Measurements from ENCODE around the gene MTHFS. TPM values are rescaled to one million over a fixed set of nuclear protein-coding genes. Genes with fewer than 3 reads are reported as not detected.
"Not testable (repeated sequence)": the region's sequence is repeated elsewhere in the genome, so short reads cannot be mapped to it uniquely, and the experiment has no call there.

MTHFS gene
- polyA plus RNA-seq, 10 donors, result 13.3 to 24.0 (median 18.4) TPM

DNA sequence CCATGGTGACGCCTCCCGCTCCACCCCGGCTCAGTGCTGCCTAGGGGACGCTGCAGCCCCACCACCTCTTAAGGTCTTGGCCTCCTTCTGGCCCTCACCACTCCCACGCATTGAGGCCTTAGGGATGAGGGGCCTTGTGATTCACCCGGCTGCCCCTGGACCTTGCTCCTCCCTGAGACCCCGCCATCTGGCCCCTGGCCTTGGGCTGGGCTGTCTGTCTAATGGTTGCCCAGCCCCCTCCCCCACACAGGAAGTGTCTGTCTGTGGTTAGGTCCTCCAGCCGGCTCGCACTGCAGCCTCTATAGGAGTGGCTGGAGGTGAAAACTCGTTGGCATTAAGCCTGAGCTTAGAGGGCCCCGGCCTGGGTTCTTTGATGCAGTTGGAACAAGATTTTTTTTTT, 21.5 kb upstream of the MTHFS start:
- no peak for DNase-seq

DNA sequence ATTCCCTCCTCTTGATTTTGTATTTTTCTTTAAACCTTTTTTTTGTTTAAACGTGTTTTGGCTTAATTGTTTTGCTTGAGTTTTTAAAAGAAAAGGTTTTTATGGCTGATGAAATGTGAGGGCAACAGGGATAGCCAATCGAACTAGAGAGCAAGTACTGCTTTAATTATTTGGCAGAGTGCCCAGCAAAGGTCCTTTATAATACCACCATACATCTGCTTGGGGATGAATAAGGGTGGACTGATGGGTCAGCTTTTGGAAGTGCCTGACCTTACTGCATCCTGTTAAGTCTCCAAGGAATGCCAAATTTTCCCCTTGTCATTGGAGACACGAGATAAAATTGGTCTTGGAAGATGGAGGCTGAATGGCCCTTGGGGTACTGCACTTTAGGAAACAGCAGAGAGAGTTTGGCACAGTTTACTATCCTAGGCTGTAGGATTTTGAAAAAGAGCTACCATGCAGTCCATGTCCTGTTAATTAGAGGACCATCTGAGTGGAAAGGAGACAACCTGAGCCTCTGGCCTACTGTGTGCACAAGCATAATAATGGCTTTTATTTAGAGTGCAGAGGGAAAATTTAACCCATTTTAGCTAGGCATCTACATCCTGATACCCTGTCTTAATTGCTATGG, 19.8 kb upstream of the MTHFS start:
- DNase-seq, result no peak

DNA sequence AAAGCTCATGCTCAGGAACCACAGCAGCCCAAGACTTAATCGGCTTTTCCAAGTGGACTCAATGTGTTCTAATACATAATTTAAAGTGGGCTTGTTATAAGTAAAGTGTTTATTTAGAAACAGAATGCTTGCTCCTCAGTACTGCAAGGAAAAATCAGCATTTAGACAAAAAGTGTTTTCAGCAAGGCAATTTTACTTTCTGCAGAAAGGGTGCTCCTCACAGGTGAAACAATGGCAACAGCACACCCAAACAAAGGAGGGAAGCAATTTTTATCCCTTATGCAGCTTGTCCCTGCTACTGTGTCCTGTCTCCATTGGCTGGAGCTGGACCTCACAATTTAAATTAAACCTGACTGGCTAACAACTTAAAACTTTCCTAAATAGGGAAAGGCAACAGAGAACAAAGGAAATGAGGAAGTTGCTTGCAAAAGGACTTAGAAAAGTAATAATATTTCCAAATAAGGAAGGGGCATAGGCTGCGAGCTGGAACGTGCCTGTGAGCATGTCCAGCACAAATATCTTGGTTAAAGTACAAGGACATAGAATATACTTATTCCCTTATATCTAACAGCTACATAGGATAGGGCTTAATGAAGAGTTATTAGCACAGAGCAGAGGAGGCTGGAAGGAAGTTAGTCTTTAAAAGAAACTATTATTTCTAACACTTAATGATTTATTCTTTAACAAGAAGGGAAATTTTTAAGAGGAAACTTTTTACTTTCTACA, 19.1 kb upstream of the MTHFS start:
- DNase-seq, result not testable (repeated sequence)

DNA sequence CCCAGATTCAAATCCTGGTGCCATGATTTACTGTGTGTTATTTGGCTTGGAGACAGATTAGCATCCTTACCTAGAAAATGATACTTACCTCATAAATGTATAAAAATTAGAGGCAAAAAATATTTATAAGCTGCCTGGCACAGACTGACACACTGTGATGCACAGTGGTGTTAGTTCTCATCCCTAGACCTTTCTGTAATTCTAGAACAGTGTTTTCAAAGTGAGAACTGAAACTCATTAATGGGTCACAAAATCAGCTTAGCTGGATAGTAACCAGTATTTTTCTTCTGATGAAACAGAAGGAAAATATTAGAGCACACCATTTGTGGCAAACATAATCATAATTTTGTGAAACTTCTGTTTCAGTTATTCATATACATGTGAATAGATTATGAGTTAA, 17.9 kb upstream of the MTHFS start:
- DNase-seq, result no peak

DNA sequence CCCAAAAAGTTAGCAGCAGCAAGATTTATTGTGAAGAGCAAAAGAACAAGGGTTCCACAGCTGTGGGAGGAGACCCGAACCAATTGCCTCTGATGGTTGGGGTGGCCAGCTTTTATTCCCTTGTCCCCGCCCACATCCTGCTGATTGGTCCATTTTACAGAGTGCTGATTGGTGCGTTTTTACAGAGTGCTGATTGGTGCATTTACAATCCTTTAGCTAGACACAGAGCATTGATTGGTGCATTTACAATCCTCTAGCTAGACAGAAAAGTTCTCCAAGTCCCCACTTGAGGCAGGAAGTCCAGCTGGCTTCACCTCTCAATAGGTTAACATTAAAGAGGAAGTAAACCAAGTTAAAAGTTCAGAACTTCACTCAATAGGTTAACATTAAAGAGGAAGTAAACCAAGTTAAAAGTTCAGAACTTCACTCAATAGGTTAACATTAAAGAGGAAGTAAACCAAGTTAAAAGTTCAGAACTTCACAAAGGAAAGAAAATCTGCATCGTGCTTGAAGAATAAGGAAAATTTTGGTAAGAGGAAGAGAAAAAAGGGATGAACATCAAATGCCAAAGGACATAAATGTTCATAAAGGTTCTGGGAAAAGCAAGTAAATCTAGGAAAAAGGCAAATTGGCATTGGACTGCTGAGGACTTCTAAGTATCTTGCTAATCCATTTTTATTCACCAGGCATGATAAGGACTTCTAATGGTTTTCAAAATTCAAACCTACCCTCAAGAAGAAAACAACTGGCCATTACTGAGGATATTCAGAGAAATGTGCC, 12.9 kb upstream of the MTHFS start:
- not testable (repeated sequence) for DNase-seq

DNA sequence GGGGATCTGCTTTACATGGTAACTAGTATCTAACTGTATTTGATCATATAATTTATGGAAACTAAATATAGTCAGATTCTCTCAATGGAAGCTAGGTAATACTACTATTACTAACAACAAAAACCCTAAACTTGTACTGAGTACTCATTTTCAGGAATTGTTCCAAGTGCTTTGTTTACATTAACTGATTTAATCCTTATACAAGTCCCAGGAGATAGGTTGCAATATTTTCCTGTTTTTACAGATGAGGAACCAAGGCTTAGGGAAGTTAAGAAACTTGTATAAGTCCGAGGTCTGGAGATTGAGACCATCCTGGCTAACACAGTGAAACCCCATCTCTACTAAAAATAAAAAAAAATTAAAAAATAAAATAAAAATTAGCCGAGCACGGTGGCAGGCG, 7.5 kb upstream of the MTHFS start:
- DNase-seq, result no peak

DNA sequence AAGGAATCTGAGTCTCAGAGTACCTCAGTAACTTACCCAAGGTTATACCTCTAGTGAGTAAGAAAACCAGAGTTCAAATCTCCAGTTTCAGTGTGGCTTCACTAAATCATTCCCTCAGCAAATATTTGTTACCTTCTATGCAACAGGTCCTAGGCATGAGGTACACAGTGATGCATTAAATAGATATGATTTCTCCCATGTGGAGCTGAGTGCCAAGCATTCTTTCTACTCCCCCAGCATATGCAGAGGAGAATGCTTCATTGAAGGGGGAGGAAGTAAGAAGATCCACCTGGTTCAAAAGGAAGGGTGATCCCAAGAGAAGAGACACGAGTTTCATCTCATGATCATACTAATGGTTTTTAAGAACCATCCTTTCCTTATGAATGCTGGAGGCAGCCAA, 6.8 kb upstream of the MTHFS start:
- no peak for DNase-seq

DNA sequence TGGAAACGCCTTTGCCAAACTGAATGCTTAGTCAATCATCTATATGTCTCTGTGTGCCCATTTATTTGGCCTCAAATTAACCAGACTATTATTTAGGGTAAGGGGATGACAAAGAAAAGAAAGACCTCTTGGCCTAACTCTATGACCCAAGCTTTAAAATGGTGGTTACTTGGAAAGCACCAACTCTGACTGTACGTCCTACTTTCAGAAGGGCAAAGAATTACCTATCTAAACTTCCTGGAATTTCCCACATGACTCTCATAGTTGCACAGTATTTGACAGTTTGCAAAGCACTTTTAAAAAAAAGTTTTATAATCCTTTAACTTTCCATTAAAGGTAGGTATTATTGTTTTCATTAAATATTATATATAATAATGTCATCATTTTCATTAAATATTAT, 6.3 kb upstream of the MTHFS start:
- no peak for DNase-seq

DNA sequence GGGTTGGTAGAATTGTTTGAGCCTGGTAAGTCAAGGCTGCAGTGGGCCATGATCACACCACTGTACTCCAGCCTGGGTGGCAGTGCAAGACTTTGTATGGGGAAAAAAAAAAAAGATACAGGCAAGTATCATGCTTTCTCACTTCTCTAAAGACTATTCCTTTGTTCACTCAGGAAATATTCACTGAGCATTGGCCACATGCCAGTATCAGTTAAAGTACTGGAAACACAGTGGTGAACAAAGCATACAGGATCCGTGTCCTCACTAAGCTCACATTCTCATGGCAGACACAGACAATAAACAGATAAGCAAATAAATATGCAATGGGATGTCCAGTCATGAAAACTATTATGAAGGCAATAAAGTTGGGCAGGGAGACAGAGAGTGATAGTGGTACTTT, 5.1 kb upstream of the MTHFS start:
- no peak for DNase-seq

DNA sequence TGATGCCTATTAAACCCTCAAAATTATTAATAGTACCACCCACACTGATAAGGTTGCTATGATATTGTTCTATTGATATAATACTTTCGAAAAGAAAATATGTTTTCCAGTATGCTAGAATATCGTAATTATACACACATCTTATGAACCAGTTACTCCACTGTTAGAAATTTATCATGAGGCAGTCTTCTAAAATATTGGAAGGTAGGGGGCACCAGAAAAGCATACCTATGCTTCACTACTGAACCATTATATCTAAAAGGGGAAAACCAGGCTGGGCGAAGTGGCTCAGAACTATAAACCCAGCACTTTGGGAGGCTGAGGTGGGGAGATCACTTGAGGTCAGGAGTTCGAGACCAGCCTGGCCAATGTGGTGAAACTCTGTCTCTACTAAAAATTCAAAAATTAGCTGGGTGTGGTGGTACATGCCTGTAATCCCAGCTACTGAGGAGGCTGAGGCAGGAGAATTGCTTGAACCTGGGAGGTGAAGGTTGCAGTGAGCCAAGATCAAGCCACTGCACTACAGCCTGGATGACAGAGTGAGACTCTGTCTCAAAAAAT, 4.1 kb upstream of the MTHFS start:
- DNase-seq, result not testable (repeated sequence)

DNA sequence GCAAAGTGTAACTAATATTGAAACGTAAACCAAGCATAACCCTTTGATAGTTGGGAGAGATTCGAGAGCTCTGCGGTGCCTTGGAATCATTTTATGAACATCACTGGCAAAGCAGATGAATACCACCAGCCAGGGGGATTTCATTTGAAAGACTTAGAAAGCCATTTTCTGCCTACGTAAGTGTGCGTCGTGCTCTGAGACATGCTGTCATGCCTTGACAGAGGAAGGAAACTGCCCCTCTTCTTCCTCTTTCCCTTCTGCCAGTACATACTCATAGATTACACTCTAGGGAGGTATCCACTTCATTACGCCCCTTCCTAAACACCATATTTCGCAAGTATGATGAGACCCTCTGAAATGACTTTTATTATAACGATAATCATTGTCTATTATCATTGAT, 3.3 kb upstream of the MTHFS start:
- no peak for DNase-seq

DNA sequence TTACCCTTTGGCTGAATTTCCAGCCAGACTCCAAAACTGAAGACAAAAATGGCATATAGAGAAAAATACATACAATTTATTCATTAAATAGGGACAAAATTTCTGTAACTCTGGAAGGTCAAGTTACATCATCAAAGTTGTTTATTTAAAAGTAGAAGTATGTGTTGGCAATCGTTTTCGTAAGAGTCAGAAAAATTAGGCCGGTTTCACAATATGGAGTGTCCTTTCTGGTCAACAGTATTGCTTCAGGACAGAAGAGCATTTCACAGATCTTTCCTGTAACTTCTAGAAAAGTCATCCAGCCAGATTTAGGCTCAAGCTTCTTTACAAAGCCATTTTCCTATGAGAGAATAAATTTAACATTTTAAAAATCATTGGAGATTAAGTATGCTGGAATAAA, 2.0 kb upstream of the MTHFS start:
- DNase-seq, result not testable (repeated sequence)

DNA sequence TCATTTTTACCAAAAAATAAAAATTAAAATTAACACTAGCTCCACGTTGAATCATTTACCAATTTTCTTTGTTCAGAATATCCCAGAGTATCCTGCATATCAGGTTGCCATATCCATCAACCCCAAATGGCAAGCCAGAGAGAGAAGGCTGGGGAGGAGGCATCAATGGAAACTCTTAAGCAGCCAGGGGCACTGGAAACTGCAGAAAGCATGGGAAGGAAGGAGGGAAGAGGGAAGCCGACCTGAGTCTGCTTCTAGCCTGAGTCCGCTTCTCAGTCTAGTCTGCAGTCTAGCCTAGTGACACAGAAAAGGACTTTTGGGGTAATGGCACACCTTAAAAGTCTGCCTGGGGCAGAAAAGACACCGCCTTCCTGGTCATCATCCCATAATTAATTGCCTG, 1.6 kb upstream of the MTHFS start:
- no peak for DNase-seq

DNA sequence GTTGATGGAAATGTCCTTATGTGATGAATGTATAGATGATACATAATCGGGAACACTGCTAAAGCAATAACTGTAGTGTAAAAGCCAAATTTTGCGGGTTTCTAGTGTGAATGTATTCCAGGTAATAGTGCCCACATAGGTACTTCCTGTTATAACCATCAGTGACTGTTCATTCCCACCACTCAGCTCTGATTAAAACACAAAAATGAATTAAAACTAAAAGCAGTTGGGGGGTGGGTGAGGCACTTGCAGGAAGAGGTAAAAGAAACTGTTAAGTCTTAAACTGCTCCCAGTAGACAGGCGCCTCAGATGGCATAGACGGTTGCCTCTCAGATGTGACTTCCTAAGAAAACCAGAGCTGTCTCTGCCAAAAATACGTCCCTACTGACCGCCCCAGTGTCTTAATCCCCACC, 893 bp upstream of the MTHFS start:
- peak in 1 of 3 donors; percentile 11 for DNase-seq

DNA sequence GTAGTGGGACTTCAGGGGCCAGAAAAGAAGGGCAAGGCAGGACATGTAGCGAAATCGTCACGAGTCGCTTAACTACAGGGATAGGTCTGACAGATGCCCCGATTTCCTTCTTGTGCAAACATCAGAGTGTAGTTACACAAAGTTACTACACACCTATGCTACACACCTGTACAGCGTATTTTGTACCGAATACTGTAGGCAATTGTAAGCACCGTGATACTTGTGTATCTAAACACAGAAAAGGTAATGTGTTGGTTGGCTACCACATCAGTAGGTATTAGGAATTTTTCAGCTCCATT, 515 bp upstream of the MTHFS start:
- DNase-seq, result peak in 1 of 3 donors; percentile 55

DNA sequence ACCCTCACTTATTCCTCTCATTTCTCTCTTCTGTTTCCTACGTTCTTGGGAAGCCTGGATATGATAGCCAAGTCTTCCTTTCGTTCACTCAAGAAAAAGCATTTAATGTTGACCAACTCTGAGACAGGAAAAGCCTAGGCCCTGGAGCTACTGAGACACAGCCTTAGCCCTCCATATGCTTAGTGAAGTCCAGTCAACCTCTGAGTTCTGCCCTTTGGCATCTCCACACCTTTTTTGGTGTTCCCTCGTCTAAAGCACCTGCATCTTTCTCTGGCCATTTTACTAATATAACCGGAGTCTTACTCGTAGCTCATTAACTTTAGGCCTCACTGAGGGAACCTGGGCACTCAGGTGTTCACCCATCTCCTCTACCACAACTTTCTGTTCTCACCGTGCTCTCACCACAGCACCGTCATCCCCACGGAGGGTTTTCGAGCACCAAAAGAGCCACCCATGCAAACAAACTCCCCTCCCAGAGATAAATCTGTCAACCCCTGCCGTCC, 632 bp downstream of the MTHFS start:
- no peak for DNase-seq

DNA sequence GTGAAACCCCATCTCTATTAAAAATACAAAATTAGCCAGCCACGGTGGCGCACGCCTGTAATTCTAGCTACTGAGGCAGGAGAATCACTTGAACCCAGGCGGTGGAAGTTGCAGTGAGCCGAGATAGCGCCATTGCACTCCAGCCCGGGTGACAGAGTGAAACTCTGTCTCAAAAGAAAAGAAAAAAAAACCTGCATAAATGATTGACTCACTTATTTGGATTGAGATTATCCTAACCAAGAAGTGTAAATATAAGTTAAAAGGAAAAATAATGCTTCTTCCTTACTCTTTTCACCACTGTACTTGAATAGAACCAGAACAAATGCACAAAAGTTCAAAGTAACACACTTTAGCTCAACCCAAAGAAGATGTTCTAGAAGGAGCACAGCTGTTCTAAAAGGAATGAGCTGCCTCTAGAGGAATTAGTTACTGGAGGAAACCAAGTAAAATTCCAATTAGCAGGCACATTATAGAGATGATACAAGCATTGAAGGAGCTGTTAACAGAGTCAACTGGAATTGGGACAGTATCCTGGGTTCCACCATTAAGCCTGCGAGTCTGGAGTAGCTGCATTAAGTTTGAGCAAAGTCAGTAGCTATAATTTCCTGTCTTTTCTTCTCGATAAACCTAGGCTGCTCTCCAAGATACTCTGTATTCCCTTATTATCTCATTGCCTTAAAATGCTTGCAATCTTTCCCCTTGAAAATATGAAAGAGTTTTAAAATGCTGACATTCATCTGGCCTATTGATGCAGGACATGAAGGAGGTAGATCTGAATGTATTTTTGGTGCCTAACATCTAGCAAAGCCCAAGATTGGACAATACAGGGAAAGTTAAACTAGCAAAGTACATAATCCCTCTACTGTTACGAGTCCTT, 9.5 kb downstream of the MTHFS start:
- DNase-seq, result peak in 2 of 3 donors; percentile 11 to 39

DNA sequence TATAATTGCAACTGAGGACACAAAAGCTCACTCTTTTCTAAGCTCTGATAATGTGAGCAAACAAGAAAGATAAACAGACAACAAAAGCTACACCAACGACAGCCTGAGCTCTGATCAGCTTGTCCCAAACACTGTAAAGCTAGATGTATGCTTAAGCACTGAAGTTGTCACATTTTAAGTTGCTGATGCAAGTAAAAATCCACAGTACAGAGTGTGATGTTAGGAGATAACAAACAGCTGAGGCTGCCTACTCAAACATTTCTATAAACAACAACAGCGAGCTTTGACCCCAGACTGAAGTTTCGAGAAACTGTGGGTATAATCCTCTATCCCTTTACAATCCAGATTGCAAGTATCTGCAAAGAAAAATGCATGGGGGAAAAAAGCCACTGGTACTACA, 10.7 kb downstream of the MTHFS start:
- DNase-seq, result no peak

DNA sequence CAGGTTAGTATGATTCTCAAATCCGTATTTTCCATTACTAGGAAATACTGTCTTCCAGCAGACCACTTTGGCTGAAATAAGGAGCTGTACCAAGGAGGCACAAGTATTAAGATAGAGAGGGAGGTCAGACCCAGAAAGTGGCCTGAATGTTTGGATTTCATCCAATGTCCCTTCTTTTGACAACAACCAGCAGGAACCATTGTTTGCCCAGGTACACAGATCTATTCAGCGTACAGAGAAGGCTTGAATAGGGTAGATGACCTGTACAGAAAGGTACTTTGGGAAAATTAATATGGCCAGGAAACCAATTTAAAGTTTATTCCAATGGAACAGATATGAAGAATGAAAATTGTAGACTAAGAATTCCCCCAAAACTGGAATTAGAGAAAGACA, 12.6 kb downstream of the MTHFS start:
- no peak for DNase-seq

DNA sequence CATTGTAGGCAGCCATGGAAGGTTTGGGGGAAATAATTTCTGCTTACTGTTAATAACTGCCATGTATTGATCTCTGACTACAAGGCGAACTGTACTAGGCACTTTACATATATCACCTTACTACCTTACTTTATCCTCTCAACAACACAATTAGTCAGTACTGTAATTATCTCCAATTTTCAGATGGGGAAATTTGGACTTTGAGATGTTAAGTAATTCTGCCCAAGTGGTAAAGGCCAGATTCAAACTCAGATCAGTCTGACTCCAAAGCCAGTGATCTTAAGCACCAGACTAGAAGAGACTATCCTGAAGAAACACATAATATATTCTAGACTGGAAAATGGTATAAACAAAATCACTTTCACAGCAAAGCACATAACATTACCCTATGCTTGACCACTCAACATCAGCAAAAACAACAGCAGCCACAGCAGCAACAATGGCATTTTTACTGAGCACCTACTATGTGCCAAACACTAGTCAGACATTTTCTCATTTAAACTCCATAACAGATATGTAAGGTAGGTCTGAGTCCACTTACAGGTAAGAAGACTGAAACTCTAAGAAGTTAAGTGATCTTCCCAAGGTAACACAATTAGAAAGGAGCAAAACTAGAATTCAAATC, 13.1 kb downstream of the MTHFS start:
- no peak for DNase-seq

DNA sequence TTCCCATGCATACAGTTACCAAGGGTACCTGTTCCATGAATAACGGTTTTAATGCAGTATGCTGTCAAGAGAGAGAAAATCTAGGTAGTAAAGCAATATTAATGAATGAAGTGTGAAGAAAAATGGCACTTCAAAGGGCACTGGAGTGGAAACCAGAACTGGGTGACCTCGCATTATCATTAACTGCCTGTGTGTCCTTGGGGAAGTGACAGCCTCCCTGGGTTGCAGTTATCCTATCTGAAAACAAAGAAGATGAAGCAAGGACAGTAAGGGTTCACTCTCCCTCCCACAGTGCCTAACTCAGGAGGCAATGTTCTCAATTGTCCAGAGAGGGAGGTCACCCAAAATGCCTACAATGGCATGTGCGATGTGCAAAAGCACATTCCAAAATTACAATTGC, 15.1 kb downstream of the MTHFS start:
- DNase-seq, result no peak

Data from muscle of back (tissue), 11 donors.